RWPE1 (cell line): Measurements from ENCODE around the gene MOK.

Experiments
- CTCF ChIA-PET: fragments of 350-600 bp; sonication (Branson Sonifier 250); formaldehyde crosslinking; extraction: SDS; loops from one replicate; lab custom pipeline; 2021; lab: Yijun Ruan, JAX
- POLR2A ChIA-PET: fragments of 400-600 bp; formaldehyde crosslinking; extraction: SDS; loops from one replicate; lab custom pipeline; 2020; ENCODE audit warnings: antibody characterized with exemption; ENCODE audit not compliant: low non-redundant PET; lab: Yijun Ruan, JAX
- DNase-seq: peaks from one replicate; pipeline ENCODE4 v3.0.0; 2012; ENCODE audit warnings: low spot score
- H3K27ac ChIP-seq: fragments of 450-650 bp; 2 replicates; pipeline ENCODE4 v1.5.1; 2017
- CTCF ChIP-seq: fragments of 450-650 bp; conservative IDR thresholded peaks from 2 replicates; pipeline ENCODE4 v1.5.1; 2017; ENCODE audit warnings: low read depth, mild to moderate bottlenecking

The MOK gene

GRCh38 chr14:102194856-102195255 is 110.1 kb downstream of the MOK start:
- no peak for TF ChIP-seq CTCF
- DNase-seq, result no peak
- H3K27ac ChIP-seq, result no peak overlapping the region
- ChIA-PET POLR2A (no interaction called here), CTCF (interaction anchor here (0.6 to 1.1 kb wide), 2 partner anchors 11 to 236 kb away, joined by 3 read pairs; no protein-coding TSS in a partner anchor)

- POLR2A ChIA-PET, result no interaction called here
Observed at GRCh38 chr14:102192840-102193502, 112.0 kb downstream of the MOK start.

GRCh38 chr14:102189874-102190273 is 115.1 kb downstream of the MOK start:
- peak overlapping the region; percentile 27 for H3K27ac ChIP-seq
- ChIA-PET CTCF (no interaction called here), POLR2A (no interaction called here)
- no peak for DNase-seq
- TF ChIP-seq CTCF, result no peak

More at GRCh38 chr14:102192840-102193502, 112.0 kb downstream of the MOK start:
- H3K27ac ChIP-seq, result no peak overlapping the region
- no peak for DNase-seq
- TF ChIP-seq CTCF, result no peak
- CTCF ChIA-PET, result no interaction called here

GRCh38 chr14:102188187-102188586 is 116.8 kb downstream of the MOK start:
- ChIA-PET POLR2A (no interaction called here), CTCF (interaction anchor here (0.5 kb wide), 1 partner anchor 33 kb away, joined by 3 read pairs; no protein-coding TSS in a partner anchor)
- no peak for TF ChIP-seq CTCF
- no peak overlapping the region; the same call in 1 of the 2 replicates for H3K27ac ChIP-seq
- no peak for DNase-seq

- no peak for DNase-seq
- ChIA-PET CTCF (interaction anchor here (0.6 kb wide), 1 partner anchor 31 kb away, joined by 3 read pairs; no protein-coding TSS in a partner anchor), POLR2A (no interaction called here)
- H3K27ac ChIP-seq, result peak overlapping the region; percentile 67
- TF ChIP-seq CTCF, result no peak
Observed at GRCh38 chr14:102187568-102188001, 117.4 kb downstream of the MOK start.

GRCh38 chr14:102187044-102187443 is 117.9 kb downstream of the MOK start:
- peak; percentile 69 for DNase-seq
- H3K27ac ChIP-seq, result peak overlapping the region; percentile 68
- ChIA-PET CTCF (interaction anchor here (0.5 to 0.6 kb wide), 2 partner anchors 32 to 755 kb away, joined by 3 to 6 read pairs; no protein-coding TSS in a partner anchor), POLR2A (no interaction called here)
- TF ChIP-seq CTCF, result no peak
